Adrenal gland (tissue), 12 donors: ENCODE data around the gene NSL1. TPM values are rescaled to one million over a fixed set of nuclear protein-coding genes. Genes with fewer than 3 reads are reported as not detected.
A peak's percentile ranks its signal among the peaks of the same experiment; 100 is the strongest.

Experiments used
- DNase-seq, 7 donors: peaks; one replicate each; pipeline ENCODE4 v3.0.0-alpha.2; 2019 to 2020
- H3K27ac ChIP-seq, 5 donors: fragments of 200-600 bp; sonication (generic) in 4 of 5; 1 replicate in 3 of 5; 2 replicates in 2 of 5; pipeline versions ENCODE4 v1.5.1 to v1.8.0; 2016 to 2020; ENCODE audit warnings: mild to moderate bottlenecking in 1 of 5
- H3K27me3 ChIP-seq: fragments of 200-600 bp; 2 replicates; pipeline ENCODE4 v1.8.0; 2021
- H3K36me3 ChIP-seq, 2 donors: fragments of 200-600 bp; replicated peaks in 1 of 2; 1 replicate in 1 of 2; 2 replicates in 1 of 2; pipeline versions ENCODE4 v1.5.1 to v1.8.0; 2018 to 2022
- H3K4me1 ChIP-seq, 2 donors: fragments of 200-600 bp; replicated peaks in 1 of 2; 1 replicate in 1 of 2; 2 replicates in 1 of 2; pipeline versions ENCODE4 v1.5.1 to v1.8.0; 2018 to 2021
- H3K4me3 ChIP-seq, 4 donors: fragments of 200-600 bp; sonication (generic) in 3 of 4; one replicate each; pipeline ENCODE4 v1.5.1; 2016 to 2018
- H3K9me3 ChIP-seq, 3 donors: fragments of 200-600 bp; sonication (generic) in 1 of 3; replicated peaks in 1 of 3; 1 replicate in 2 of 3; 2 replicates in 1 of 3; pipeline versions ENCODE4 v1.5.1 to v1.8.0; 2016 to 2021
- POLR2A ChIP-seq, 2 donors: fragments of 450-650 bp; IDR thresholded peaks; one replicate each; pipeline ENCODE4 v1.6.1; 2017; ENCODE audit warnings: antibody characterized with exemption in 2 of 2, mild to moderate bottlenecking in 2 of 2, moderate library complexity in 1 of 2
- WGBS, 4 donors: extraction: QIAGEN DNeasy Blood & Tissue Kit in 2 of 4; methylation state at CpG; one replicate each; pipeline versions ENCODE4 v1.1.5 to v1.1.7; 2013 to 2017; 5-methylcytosine and 5-hydroxymethylcytosine counted together
- intact Hi-C, 2 donors: fragments of 100-400 bp; cut with DNase I; formaldehyde crosslinking; loops; one replicate each; pipeline versions ENCODE4 v1.14.1 to v1.15.0; 2022 to 2023
- polyA plus RNA-seq, 3 donors: library from polyadenylated mRNA; stranded (reverse); fragments of 200-250 nt in 2 of 3; fragments of 350-450 nt in 1 of 3; fragmentation: Illumina TruSeq in 1 of 3; extraction: RNeasy Lipid Tissue Mini Kit (QIAGEN cat#74804) in 1 of 3; gene quantifications; one replicate each; pipeline ENCODE4 v1.2.3, GENCODE V29; 2013 to 2014
- total RNA-seq, 9 donors: library from RNA; depleted of rRNA in 4 of 9; stranded (reverse); fragments of >200 nt in 4 of 9; fragments of 120-200 nt in 1 of 9; fragmentation: NEBNext Ultra II Directional in 1 of 9; extraction: Animal tissue kit (Norgen Biotek cat#: 25700) in 1 of 9; gene quantifications; one replicate each; pipeline versions ENCODE4 v1.1.0 to v1.2.4, GENCODE V29; 2013 to 2023
- TF ChIP-seq, protein P1 (sequence below), 6 experiments: fragments of 450-650 bp in 4 of 6; fragments of 200-600 bp in 2 of 6; sonication (generic) in 1 of 6; IDR thresholded peaks; 1 replicate in 5 of 6; 2 replicates in 1 of 6; pipeline versions ENCODE4 v1.5.1 to v1.8.0; 2016 to 2021; ENCODE audit warnings: antibody characterized with exemption in 6 of 6, mild to moderate bottlenecking in 2 of 6, moderate library complexity in 1 of 6
- donor health status: healthy with polysubstance abuse.
- donor health status: Bipolar disorder and iron deficiency.
- donor health status: DM: yes; HTN: yes; CAD: no.
- donor health status: DM: no; HTN: no; CAD: no.
- donor health status: DM: no; HTN: no; CAD: no.
- donor health status: DM: yes; HTN: yes; CAD: no.

The NSL1 gene
- total and polyA plus RNA-seq, 12 donors, result 10.6 to 90.9 (median 29.8) TPM

- Histone ChIP-seq H3K36me3 (no peaks in the 10 kb centered on the region), H3K27ac (peak overlapping the region in 1 of 5 donors; percentile 16), H3K9me3 (no peaks in the 10 kb centered on the region), H3K27me3 (no peaks in the 10 kb centered on the region), H3K4me3 (no peak overlapping the region), H3K4me1 (no peaks in the 10 kb centered on the region)
- intact Hi-C loops, result no loop called here
- TF ChIP-seq, protein P1, sequence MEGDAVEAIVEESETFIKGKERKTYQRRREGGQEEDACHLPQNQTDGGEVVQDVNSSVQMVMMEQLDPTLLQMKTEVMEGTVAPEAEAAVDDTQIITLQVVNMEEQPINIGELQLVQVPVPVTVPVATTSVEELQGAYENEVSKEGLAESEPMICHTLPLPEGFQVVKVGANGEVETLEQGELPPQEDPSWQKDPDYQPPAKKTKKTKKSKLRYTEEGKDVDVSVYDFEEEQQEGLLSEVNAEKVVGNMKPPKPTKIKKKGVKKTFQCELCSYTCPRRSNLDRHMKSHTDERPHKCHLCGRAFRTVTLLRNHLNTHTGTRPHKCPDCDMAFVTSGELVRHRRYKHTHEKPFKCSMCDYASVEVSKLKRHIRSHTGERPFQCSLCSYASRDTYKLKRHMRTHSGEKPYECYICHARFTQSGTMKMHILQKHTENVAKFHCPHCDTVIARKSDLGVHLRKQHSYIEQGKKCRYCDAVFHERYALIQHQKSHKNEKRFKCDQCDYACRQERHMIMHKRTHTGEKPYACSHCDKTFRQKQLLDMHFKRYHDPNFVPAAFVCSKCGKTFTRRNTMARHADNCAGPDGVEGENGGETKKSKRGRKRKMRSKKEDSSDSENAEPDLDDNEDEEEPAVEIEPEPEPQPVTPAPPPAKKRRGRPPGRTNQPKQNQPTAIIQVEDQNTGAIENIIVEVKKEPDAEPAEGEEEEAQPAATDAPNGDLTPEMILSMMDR (IDR thresholded peaks at IDR 0.05), result no peak
- TF ChIP-seq POLR2A (IDR thresholded peaks at IDR 0.05), result no peak
- 60 to 79% (median 73%) methylated on average over 5 of the region's 5 CpGs for WGBS, 4 donors
- no peak for DNase-seq
These were observed 102.3 kb downstream of the NSL1 start for GRCh38 chr1:212689196-212689725.

GRCh38 chr1:212688341-212689047 lies 103.1 kb downstream of the NSL1 start:
- WGBS, 4 donors, result 59 to 77% (median 75%) methylated on average over 7 of the region's 7 CpGs
- Histone ChIP-seq H3K4me1 (no peaks in the 10 kb centered on the region), H3K27me3 (no peaks in the 10 kb centered on the region), H3K4me3 (no peak overlapping the region), H3K36me3 (no peaks in the 10 kb centered on the region), H3K9me3 (no peaks in the 10 kb centered on the region), H3K27ac (peak overlapping the region in 1 of 5 donors; percentile 50)
- TF ChIP-seq, protein P1 (IDR thresholded peaks at IDR 0.05), result no peak
- TF ChIP-seq POLR2A (IDR thresholded peaks at IDR 0.05), result no peak
- no peak for DNase-seq
- intact Hi-C loops, result no loop called here

DNA sequence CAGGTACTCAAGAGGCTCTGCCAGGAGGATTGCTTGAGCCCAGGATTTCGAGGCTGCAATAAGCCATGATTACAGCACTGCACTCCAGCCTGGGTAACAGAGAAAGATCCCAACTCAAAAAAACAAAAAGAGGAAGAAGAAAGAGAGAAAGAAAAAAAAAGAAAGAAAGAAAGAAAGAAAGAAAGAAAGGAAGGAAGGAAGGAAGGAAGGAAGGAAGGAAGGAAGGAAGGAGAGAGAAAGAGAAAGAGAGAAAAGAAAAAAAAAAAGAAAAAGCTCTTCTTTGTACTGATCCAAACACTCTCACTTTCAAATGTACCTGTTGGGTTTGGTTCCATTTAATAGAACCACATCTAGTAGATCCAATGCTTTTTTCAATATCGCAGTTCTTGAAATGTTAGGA lies 103.8 kb downstream of the NSL1 start:
- Histone ChIP-seq H3K36me3 (no peaks in the 10 kb centered on the region), H3K27me3 (no peaks in the 10 kb centered on the region), H3K4me3 (no peak overlapping the region), H3K27ac (no peak overlapping the region), H3K9me3 (no peaks in the 10 kb centered on the region), H3K4me1 (no peaks in the 10 kb centered on the region)
- 85 to 96% (median 90%) methylated on average over 2 of the region's 2 CpGs for WGBS, 4 donors
- TF ChIP-seq POLR2A (IDR thresholded peaks at IDR 0.05), result no peak
- TF ChIP-seq, protein P1 (IDR thresholded peaks at IDR 0.05), result no peak
- intact Hi-C loops, result no loop called here
- DNase-seq, result no peak

DNA sequence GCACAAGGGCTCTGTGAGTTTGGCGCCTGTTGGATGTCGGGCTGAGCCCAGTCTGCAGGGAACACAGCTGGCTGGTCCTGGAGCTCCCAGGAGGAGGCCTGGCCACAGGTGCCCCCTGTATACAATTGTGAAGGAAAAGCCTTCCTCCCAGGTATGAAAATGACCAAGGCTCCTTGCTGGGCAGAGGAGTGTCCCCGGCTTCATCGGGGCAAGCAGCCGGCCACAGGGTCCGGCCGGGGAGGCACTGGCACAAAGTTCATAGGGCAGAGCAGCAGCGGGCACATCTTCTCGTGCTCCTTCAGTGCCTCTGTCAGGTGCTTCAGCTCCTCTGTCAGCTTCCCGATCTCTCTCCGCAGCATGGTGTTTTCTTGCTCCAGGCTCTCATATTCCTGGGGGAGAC lies 105.0 kb downstream of the NSL1 start:
- TF ChIP-seq, protein P1 (IDR thresholded peaks at IDR 0.05), result no peak
- TF ChIP-seq POLR2A (IDR thresholded peaks at IDR 0.05), result no peak
- peak in 1 of 7 donors; percentile 23 for DNase-seq
- intact Hi-C loops, result no loop called here

More for the DNA sequence above, 105.0 kb downstream of the NSL1 start:
- no peaks in the 10 kb centered on the region for H3K9me3 ChIP-seq
- no peaks in the 10 kb centered on the region for H3K36me3 ChIP-seq
- H3K4me1 ChIP-seq, result no peaks in the 10 kb centered on the region
- WGBS, 4 donors, result 92 to 94% (median 93%) methylated on average over 5 to 11 of the region's 11 CpGs
- no peak overlapping the region for H3K4me3 ChIP-seq
- no peaks in the 10 kb centered on the region for H3K27me3 ChIP-seq
- H3K27ac ChIP-seq, result no peak overlapping the region
